Activated CD4-positive, alpha-beta T cell treated with anti-CD3 and anti-CD28 coated beads, Interleukin-10, Interleukin-2, amounts not matched to agents 100 ng/mL and 50 ng/mL, durations not matched to agents 16 hours and 8 hours (primary cell): ENCODE measurements around the gene PHKG2.
A peak's percentile ranks its signal among the peaks of the same experiment; 100 is the strongest.

Source experiments
- DNase-seq: peaks from one replicate; pipeline ENCODE4 v3.0.0-alpha.2; 2020

PHKG2 gene

GRCh38 chr16:30728899-30729672 is 19.1 kb upstream of the PHKG2 start:
- DNase-seq: no peak

GRCh38 chr16:30731411-30731810 is 16.8 kb upstream of the PHKG2 start:
- DNase-seq: peak; percentile 28

GRCh38 chr16:30736995-30737793 is 11.0 kb upstream of the PHKG2 start:
- DNase-seq: no peak

- no peak for DNase-seq
Measured at GRCh38 chr16:30737794-30738648, 10.2 kb upstream of the PHKG2 start.

GRCh38 chr16:30738984-30739951 is 9.0 kb upstream of the PHKG2 start:
- no peak for DNase-seq

- DNase-seq: peak; percentile 21
Measured at GRCh38 chr16:30740364-30741251, 7.6 kb upstream of the PHKG2 start.

- DNase-seq: no peak
Measured at GRCh38 chr16:30741461-30741914, 6.7 kb upstream of the PHKG2 start.

- DNase-seq: no peak
Measured at GRCh38 chr16:30743716-30744115, 4.5 kb upstream of the PHKG2 start.

- DNase-seq: no peak
Measured at GRCh38 chr16:30744183-30744582, 4.0 kb upstream of the PHKG2 start.

- no peak for DNase-seq
Measured at GRCh38 chr16:30745082-30745481, 3.1 kb upstream of the PHKG2 start.

- DNase-seq: no peak
Measured at GRCh38 chr16:30746638-30747175, 1.5 kb upstream of the PHKG2 start.

- DNase-seq: no peak
Measured at GRCh38 chr16:30747331-30747730, 894 bp upstream of the PHKG2 start.

- peak; percentile 43 for DNase-seq
Measured at GRCh38 chr16:30748634-30749445, 615 bp downstream of the PHKG2 start.

GRCh38 chr16:30750201-30750600 is 2.0 kb downstream of the PHKG2 start:
- DNase-seq: no peak

GRCh38 chr16:30750876-30751465 is 2.7 kb downstream of the PHKG2 start:
- DNase-seq: no peak

GRCh38 chr16:30753596-30753995 is 5.4 kb downstream of the PHKG2 start:
- DNase-seq: no peak

- DNase-seq: no peak
Measured at GRCh38 chr16:30755955-30756780, 7.9 kb downstream of the PHKG2 start.

GRCh38 chr16:30756781-30757100 is 8.5 kb downstream of the PHKG2 start:
- DNase-seq: no peak
